SK-N-SH (cell line): Measurements from ENCODE around the gene PYCR2.

ENCODE experiments used
- FOSL2 ChIP-seq: IDR thresholded peaks from 2 replicates; pipeline ENCODE4 v1.4.0; 2012; ENCODE audit warnings: low read depth, mild to moderate bottlenecking, moderate library complexity, borderline replicate concordance
- TEAD4 ChIP-seq: IDR thresholded peaks from 2 replicates; pipeline ENCODE4 v1.4.0; 2012; ENCODE audit warnings: mild to moderate bottlenecking, borderline replicate concordance; ENCODE audit not compliant: insufficient read depth
- TF ChIP-seq, protein P1 (sequence below): fragments of 200-600 bp; sonication (generic); IDR thresholded peaks from 2 replicates; pipeline ENCODE4 v1.6.1; 2017; ENCODE audit warnings: antibody characterized with exemption, mild to moderate bottlenecking, moderate library complexity

DNA sequence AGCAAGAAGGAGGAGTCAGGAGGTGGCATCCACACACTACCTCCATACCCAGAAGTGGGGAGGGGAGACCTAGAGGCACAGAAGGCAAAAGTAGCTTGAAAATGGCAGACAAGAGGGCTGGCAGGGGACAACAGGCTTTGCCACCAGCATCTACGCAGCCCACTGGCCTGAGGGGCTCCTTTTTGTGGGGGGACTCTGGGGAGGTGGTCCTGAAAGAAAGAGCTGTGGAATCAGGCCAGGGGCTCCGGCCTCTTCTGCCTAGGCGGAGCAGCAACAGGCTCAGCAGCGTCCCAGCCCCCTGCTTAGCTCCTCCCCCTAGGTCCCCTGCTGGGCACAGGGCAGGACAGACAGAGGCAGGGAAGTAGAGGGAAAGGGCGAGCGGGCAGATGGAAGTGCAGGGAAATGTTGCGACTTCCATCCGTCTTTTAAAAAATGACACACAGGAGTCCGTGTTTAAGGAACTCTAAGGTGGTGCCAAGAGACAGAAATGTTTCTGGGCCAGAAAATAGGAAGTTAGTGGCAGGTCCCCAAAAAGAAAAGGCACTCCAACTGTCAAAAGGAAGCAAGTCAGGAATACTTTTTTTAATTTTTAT lies 27.0 kb upstream of the PYCR2 start:
- TF ChIP-seq, protein P1, sequence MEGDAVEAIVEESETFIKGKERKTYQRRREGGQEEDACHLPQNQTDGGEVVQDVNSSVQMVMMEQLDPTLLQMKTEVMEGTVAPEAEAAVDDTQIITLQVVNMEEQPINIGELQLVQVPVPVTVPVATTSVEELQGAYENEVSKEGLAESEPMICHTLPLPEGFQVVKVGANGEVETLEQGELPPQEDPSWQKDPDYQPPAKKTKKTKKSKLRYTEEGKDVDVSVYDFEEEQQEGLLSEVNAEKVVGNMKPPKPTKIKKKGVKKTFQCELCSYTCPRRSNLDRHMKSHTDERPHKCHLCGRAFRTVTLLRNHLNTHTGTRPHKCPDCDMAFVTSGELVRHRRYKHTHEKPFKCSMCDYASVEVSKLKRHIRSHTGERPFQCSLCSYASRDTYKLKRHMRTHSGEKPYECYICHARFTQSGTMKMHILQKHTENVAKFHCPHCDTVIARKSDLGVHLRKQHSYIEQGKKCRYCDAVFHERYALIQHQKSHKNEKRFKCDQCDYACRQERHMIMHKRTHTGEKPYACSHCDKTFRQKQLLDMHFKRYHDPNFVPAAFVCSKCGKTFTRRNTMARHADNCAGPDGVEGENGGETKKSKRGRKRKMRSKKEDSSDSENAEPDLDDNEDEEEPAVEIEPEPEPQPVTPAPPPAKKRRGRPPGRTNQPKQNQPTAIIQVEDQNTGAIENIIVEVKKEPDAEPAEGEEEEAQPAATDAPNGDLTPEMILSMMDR = no peak
- TF ChIP-seq TEAD4 (no peak), FOSL2 (no peak)
